GM12873 (cell line): ENCODE data around the gene CREBL2.

ENCODE experiments used
- CTCF ChIP-seq: IDR thresholded peaks from 2 replicates; pipeline ENCODE4 v1.5.1; 2012; ENCODE audit warnings: low read depth, mild to moderate bottlenecking, moderate library complexity, low read length, control low read depth; ENCODE audit not compliant: insufficient read depth; ENCODE audit errors: missing control alignments

The CREBL2 gene

GRCh38 chr12:12686925-12687324 is 75.2 kb downstream of the CREBL2 start:
- no peak for TF ChIP-seq CTCF

GRCh38 chr12:12689647-12690300 is 78.1 kb downstream of the CREBL2 start:
- no peak for TF ChIP-seq CTCF

GRCh38 chr12:12691549-12691948 is 79.9 kb downstream of the CREBL2 start:
- no peak for TF ChIP-seq CTCF

GRCh38 chr12:12693111-12693671 is 81.5 kb downstream of the CREBL2 start:
- no peak for TF ChIP-seq CTCF
